K562 treated with DMSO at 1 percent for 24 hours (cell line): ENCODE data around the gene OR5K1. TPM values are rescaled to one million over a fixed set of nuclear protein-coding genes. Genes with fewer than 3 reads are reported as not detected.

Source experiments
- total RNA-seq: library from RNA; unstranded; fragments of 300-600 nt; gene quantifications from 2 replicates; pipeline ENCODE4 v1.2.3, GENCODE V29; 2022; ENCODE audit warnings: low read depth; ENCODE audit not compliant: insufficient read depth

The OR5K1 gene
- total RNA-seq = not detected in 2 replicates

DNA sequence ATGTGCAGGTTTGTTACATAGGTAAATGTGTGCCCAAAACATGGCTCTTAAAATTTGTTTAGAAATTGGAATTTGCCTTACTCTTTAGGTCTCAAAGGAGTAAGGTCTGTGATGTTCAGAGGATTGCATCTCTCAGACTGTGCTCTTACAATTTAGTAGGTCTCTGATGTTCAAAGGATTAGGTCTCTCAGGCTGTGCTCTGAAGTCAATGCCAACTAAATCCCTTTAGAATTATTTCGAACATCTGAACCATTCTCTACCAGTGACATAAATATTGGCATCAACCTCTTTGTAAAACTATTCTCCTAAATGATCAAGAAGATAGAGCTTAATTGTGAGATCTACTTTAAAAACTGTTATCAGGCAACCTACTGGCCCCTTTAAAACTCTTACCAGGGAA is at the start of gene OR5K1:
TSS of gene OR5K1 (plus strand) at position 301 of the 400 bp plus-strand sequence. CDS start 6,376 bp downstream, outside the sequence.

DNA sequence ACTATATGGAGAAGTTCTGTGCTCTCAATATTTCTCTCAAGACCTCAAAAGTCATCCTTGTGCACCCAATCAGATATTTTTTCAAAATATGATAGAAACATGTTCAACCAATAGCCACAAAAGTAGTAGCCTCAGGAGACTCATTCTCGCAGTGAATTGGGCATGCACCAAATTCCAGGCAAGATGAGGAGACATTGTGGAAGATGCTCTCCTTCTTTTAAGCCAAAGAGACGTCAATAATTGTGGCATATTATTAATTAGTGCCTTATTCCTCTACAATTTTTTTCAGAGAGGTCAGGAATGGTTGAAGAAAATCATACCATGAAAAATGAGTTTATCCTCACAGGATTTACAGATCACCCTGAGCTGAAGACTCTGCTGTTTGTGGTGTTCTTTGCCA is 34.4 kb downstream of the OR5K1 start, which contains the start of gene OR5K2:
TSS of gene OR5K2 (plus strand) at position 301 of the 400 bp plus-strand sequence. CDS start at position 301, 0 bp downstream.

Other genes starting within 250 kb of the OR5K1 start
- gene OR5H6, start 199.0 kb upstream of the OR5K1 start, total RNA-seq = not detected in 2 replicates
- not detected in 2 replicates for gene OR5H2, start 180.7 kb upstream of the OR5K1 start, total RNA-seq
- not detected in 2 replicates for gene OR5K4, start 109.3 kb upstream of the OR5K1 start, total RNA-seq
- not detected in 2 replicates for gene OR5K3, start 72.5 kb upstream of the OR5K1 start, total RNA-seq
- not detected in 2 replicates for gene OR5K2, start 34.5 kb downstream of the OR5K1 start, total RNA-seq
- 37.0 and 41.2 TPM in 2 replicates for gene CLDND1, start 59.7 kb downstream of the OR5K1 start, total RNA-seq
- not detected in 2 replicates for gene GPR15, start 68.8 kb downstream of the OR5K1 start, total RNA-seq
- gene CPOX, start 130.4 kb downstream of the OR5K1 start, total RNA-seq = 22.7 and 28.8 TPM in 2 replicates